K562 (cell line): ENCODE results near the gene PPM1E. TPM values are rescaled to one million over a fixed set of nuclear protein-coding genes. Genes with fewer than 3 reads are reported as not detected.
A peak's percentile ranks its signal among the peaks of the same experiment; 100 is the strongest.

ENCODE experiments used
- ATAC-seq: fragments of 200-7000 bp; cut with Tn5 transposase; 3 replicates; pipeline ENCODE4 v1.9.1; 2020; ENCODE audit warnings: moderate library complexity
- BruUV-seq: library from RNA; stranded (reverse); fragments of 400-500 nt; replicated peaks from 2 replicates; lab custom pipeline; 2021; lab: Mats Ljungman, UMichigan
- CTCF ChIA-PET: fragments of 300-600 bp; formaldehyde crosslinking; extraction: SDS; loops from one replicate; lab custom pipeline; 2021; ENCODE audit warnings: low intra/inter-chr PET ratio; lab: Yijun Ruan, JAX
- POLR2A ChIA-PET: fragments of 300-600, 350-650 bp; sonication (Branson Sonifier 250); formaldehyde crosslinking; extraction: SDS; loops from one replicate; lab custom pipeline; 2021; ENCODE audit warnings: antibody characterized with exemption, inconsistent platforms; lab: Yijun Ruan, JAX
- DNase-seq, 4 experiments: peaks; one replicate each; pipeline versions ENCODE4 v3.0.0 to v3.0.0-alpha.2; 2011 to 2018; ENCODE audit warnings: low spot score in 3 of 4, mixed read lengths in 3 of 4; ENCODE audit errors: extremely low read depth in 1 of 4
- FAIRE-seq: peaks from 2 replicates; lab custom pipeline; 2011; peaks lifted over from hg19 to GRCh38; lab: Jason Lieb, UNC
- H2AFZ ChIP-seq: 2 replicates; pipeline ENCODE4 v1.6.0; 2011; ENCODE audit warnings: low read depth, low read length, control low read depth, inconsistent platforms
- H3K27ac ChIP-seq: fragments of 200-600 bp; 3 replicates; pipeline ENCODE4 v1.8.0; 2011; ENCODE audit warnings: low read depth, mild to moderate bottlenecking, control low read depth, inconsistent platforms, low read length, moderate library complexity, mixed read lengths; ENCODE audit errors: extremely low read depth
- H3K27me3 ChIP-seq, 2 experiments: fragments of 300-600 bp in 1 of 2; 2 replicates in 1 of 2; 3 replicates in 1 of 2; pipeline versions ENCODE4 v1.6.0 to v1.8.0; 2011; ENCODE audit warnings: inconsistent platforms in 2 of 2, low read length in 2 of 2, mild to moderate bottlenecking in 1 of 2, mixed read lengths in 1 of 2, moderate library complexity in 1 of 2; ENCODE audit not compliant: control insufficient read depth in 2 of 2, insufficient read depth in 2 of 2
- H3K36me3 ChIP-seq: fragments of 300-600 bp; 3 replicates; pipeline ENCODE4 v1.8.0; 2011; ENCODE audit warnings: mild to moderate bottlenecking, low read length, inconsistent platforms; ENCODE audit not compliant: control insufficient read depth, insufficient read depth
- H3K4me1 ChIP-seq, 2 experiments: fragments of 200-600 bp in 1 of 2; replicated peaks in 1 of 2; 2 replicates in 1 of 2; 3 replicates in 1 of 2; pipeline versions ENCODE4 v1.5.1 to v1.8.0; 2011; ENCODE audit warnings: inconsistent platforms in 2 of 2, low read length in 2 of 2, mild to moderate bottlenecking in 1 of 2, mixed read lengths in 1 of 2, moderate library complexity in 1 of 2; ENCODE audit not compliant: control insufficient read depth in 2 of 2, insufficient read depth in 2 of 2
- H3K4me2 ChIP-seq: 2 replicates; pipeline ENCODE4 v1.6.1; 2011; ENCODE audit warnings: low read length, control low read depth, inconsistent platforms, mixed read lengths; ENCODE audit not compliant: insufficient read depth
- H3K4me3 ChIP-seq: fragments of 200-600 bp; sonication (generic), shearing (Covaris generic); 2 replicates; pipeline ENCODE4 v1.5.1; 2016; ENCODE audit warnings: control low read depth, inconsistent platforms
- H3K79me2 ChIP-seq: fragments of 200-600 bp; 3 replicates; pipeline ENCODE4 v1.8.0; 2011; ENCODE audit warnings: low read length, inconsistent platforms; ENCODE audit not compliant: control insufficient read depth, insufficient read depth
- H3K9ac ChIP-seq, 2 experiments: 2 replicates each; pipeline versions ENCODE4 v1.6.0 to v1.6.1; 2011; ENCODE audit warnings: low read depth in 2 of 2, low read length in 2 of 2, control low read depth in 1 of 2, inconsistent platforms in 1 of 2, mild to moderate bottlenecking in 1 of 2, mixed read lengths in 1 of 2; ENCODE audit not compliant: insufficient read depth in 1 of 2
- H3K9me1 ChIP-seq: one replicate; pipeline ENCODE4 v1.6.0; 2011; ENCODE audit warnings: inconsistent platforms, mild to moderate bottlenecking, low read length, moderate library complexity; ENCODE audit not compliant: control insufficient read depth, insufficient read depth
- H3K9me3 ChIP-seq: replicated peaks from 2 replicates; pipeline ENCODE4 v1.5.1; 2011; ENCODE audit warnings: low read depth, low read length, inconsistent platforms; ENCODE audit not compliant: control insufficient read depth, insufficient read depth
- H4K20me1 ChIP-seq: replicated peaks from 2 replicates; pipeline ENCODE4 v1.6.1; 2011; ENCODE audit warnings: low read length, inconsistent platforms, mixed read lengths; ENCODE audit not compliant: control insufficient read depth, insufficient read depth
- ZBTB11 ChIP-seq, 3 experiments: fragments of 200-800 bp in 1 of 3; fragments of 250-450 bp in 1 of 3; fragments of 450-650 bp in 1 of 3; sonication (Bioruptor Pico) in 1 of 3; sonication (Bioruptor generic) in 1 of 3; formaldehyde crosslinking in 1 of 3; IDR thresholded peaks; 2 replicates each; pipeline versions ENCODE4 v1.6.1 to v1.8.0; 2016 to 2022; ENCODE audit warnings: mild to moderate bottlenecking in 2 of 3, missing genetic modification characterization in 2 of 3, missing compliant biosample characterization in 1 of 3, moderate library complexity in 1 of 3
- ZNF318 ChIP-seq, 2 experiments: fragments of 450-650 bp; IDR thresholded peaks; 2 replicates each; pipeline ENCODE4 v1.6.1; 2016; ENCODE audit warnings: mild to moderate bottlenecking in 2 of 2, borderline replicate concordance in 1 of 2, low read depth in 1 of 2, moderate library complexity in 1 of 2
- WGBS: fragments of 100-300 bp; shearing (Covaris generic); methylation state at CpG from one replicate; pipeline ENCODE4 v1.1.6; 2016; ENCODE audit warnings: low coverage, mixed read lengths; ENCODE audit not compliant: insufficient coverage; ENCODE audit errors: missing lambda C conversion rate; 5-methylcytosine and 5-hydroxymethylcytosine counted together
- in situ Hi-C: fragments of 300-500 bp; cut with MboI; formaldehyde crosslinking; loops from 4 replicates; pipeline ENCODE4 v1.15.0; 2018; ENCODE audit warnings: inconsistent platforms, mixed read lengths
- intact Hi-C: fragments of 100-400 bp; cut with micrococcal nuclease; formaldehyde crosslinking; loops from 2 replicates; pipeline ENCODE4 v1.14.2; 2022
- polyA plus RNA-seq, 8 experiments: library from polyadenylated mRNA; depleted of rRNA in 4 of 8; stranded (reverse) in 5 of 8; unstranded in 3 of 8; fragments of >200 nt; fragmentation: Nextera tagmentation in 2 of 8; fragmentation: Illumina TruSeq in 1 of 8; extraction: Ambion mirVana in 2 of 8; extraction: Trizol in 1 of 8; gene quantifications; 2 replicates each; pipeline versions ENCODE4 v1.2.1 to v1.2.3, GENCODE V29; 2011 to 2014; ENCODE audit warnings: inconsistent platforms in 1 of 8, missing spikeins in 1 of 8
- total RNA-seq, 7 experiments: library from RNA; depleted of rRNA in 6 of 7; stranded (reverse); fragments of >200 nt in 6 of 7; fragmentation: Illumina TruSeq in 2 of 7; extraction: Trizol in 2 of 7; gene quantifications; 2 replicates each; pipeline versions ENCODE4 v1.2.1 to v1.2.3, GENCODE V29; 2011 to 2021; ENCODE audit warnings: low replicate concordance in 1 of 7

PPM1E gene
- total and polyA plus RNA-seq, 9 of the 15 experiments (the other 6 are each of a cell fraction or from before 2014, with no cell fraction given) = 1.0 to 5.7 (median 4.7) TPM

GRCh38 chr17:59011975-59012374 lies 256.3 kb downstream of the PPM1E start:
- FAIRE-seq (no peak), ATAC-seq (no peak)
- TF ChIP-seq ZNF318 (IDR thresholded peaks at IDR 0.05; ENCODE audit: borderline replicate concordance in 1 of 2, low read depth in 1 of 2) (no peak), ZBTB11 (CRISPR knock-in tag; IDR thresholded peaks at IDR 0.05) (peak in 1 of 3 experiments; percentile 19; a peak in 1 of 6 replicates)

More at GRCh38 chr17:59011975-59012374, 256.3 kb downstream of the PPM1E start:
- no peak overlapping the region for H3K4me3 ChIP-seq
- H3K9ac ChIP-seq = no peak overlapping the region
- DNase-seq = no peak
- POLR2A ChIA-PET = no interaction called here
- no peaks in the 10 kb centered on the region for H3K27me3 ChIP-seq
- H3K36me3 ChIP-seq = peaks cover 70% of the 10 kb centered on the region
- no peaks in the 10 kb centered on the region for H4K20me1 ChIP-seq
- intact Hi-C loops (no loop called here), in situ Hi-C loops (loop anchor here (25.0 kb wide), 1 partner anchor 725 kb away; the partner anchor contains the start of gene MPO)
- BruUV-seq = no TSS peak
- 100% methylated on average over 2 of the region's 2 CpGs for WGBS
- H3K4me1 ChIP-seq = peaks cover 0 to 2% of the 10 kb centered on the region in 2 experiments; a peak in 1 of 5 replicates
- no peaks in the 10 kb centered on the region for H3K9me3 ChIP-seq
- no peak overlapping the region for H3K4me2 ChIP-seq
- H3K27ac ChIP-seq = no peak overlapping the region
- no peaks in the 10 kb centered on the region for H3K79me2 ChIP-seq
- H3K9me1 ChIP-seq = no peaks in the 10 kb centered on the region
- CTCF ChIA-PET = interaction anchor here (0.7 kb wide), 1 partner anchor 855 kb away, joined by 3 read pairs; no protein-coding TSS in a partner anchor
- no peak overlapping the region for H2AFZ ChIP-seq
